MG63 (cell line): Measurements from ENCODE around the gene CEP295NL. TPM values are rescaled to one million over a fixed set of nuclear protein-coding genes. Genes with fewer than 3 reads are reported as not detected.
"Not testable (repeated sequence)": the region's sequence is repeated elsewhere in the genome, so short reads cannot be mapped to it uniquely, and the experiment has no call there.

Source experiments
- DNase-seq: peaks from one replicate; pipeline ENCODE4 v3.0.0-alpha.2; 2020
- H3K27me3 ChIP-seq: fragments of 250-450 bp; sonication (Bioruptor Pico); 2 replicates; pipeline ENCODE4 v1.5.1; 2020; ENCODE audit warnings: mild to moderate bottlenecking, moderate library complexity
- H3K36me3 ChIP-seq: fragments of 250-450 bp; sonication (Bioruptor Pico); 2 replicates; pipeline ENCODE4 v1.5.1; 2020; ENCODE audit warnings: mild to moderate bottlenecking, moderate library complexity
- H3K4me3 ChIP-seq: fragments of 250-450 bp; sonication (Bioruptor Pico); 2 replicates; pipeline ENCODE4 v1.5.1; 2020; ENCODE audit warnings: mild to moderate bottlenecking, moderate library complexity
- H3K9me3 ChIP-seq: fragments of 250-450 bp; sonication (Bioruptor Pico); 2 replicates; pipeline ENCODE4 v1.5.1; 2020; ENCODE audit warnings: mild to moderate bottlenecking, moderate library complexity
- total RNA-seq: library from RNA; depleted of rRNA; stranded (reverse); fragments of >200 nt; shearing (Covaris generic); gene quantifications from 2 replicates; pipeline ENCODE4 v1.2.3, GENCODE V29; 2014; ENCODE audit warnings: low replicate concordance; rRNA removed

Gene CEP295NL
- 0.67 TPM in 1 of 2 replicates, not detected in the other for total RNA-seq

- Histone ChIP-seq H3K9me3 (no peaks in the 10 kb centered on the region), H3K36me3 (peaks cover 67% of the 10 kb centered on the region), H3K27me3 (no peaks in the 10 kb centered on the region), H3K4me3 (no peak within 1 kb of the TSS)
- DNase-seq = no peak
Observed at GRCh38 chr17:78903101-78903779, at the start of gene CEP295NL. Gene CEP295NL, minus strand, starts transcription at chr17:78903201. Its CDS starts 1,373 bp downstream, at chr17:78901828.

GRCh38 chr17:78952706-78953105 is 49.7 kb upstream of the CEP295NL start:
- peaks cover 3% of the 10 kb centered on the region for H3K9me3 ChIP-seq
- no peaks in the 10 kb centered on the region for H3K36me3 ChIP-seq
- no peak overlapping the region for H3K4me3 ChIP-seq
- H3K27me3 ChIP-seq = no peaks in the 10 kb centered on the region
- no peak for DNase-seq

- DNase-seq = no peak
- H3K27me3 ChIP-seq = no peaks in the 10 kb centered on the region
- no peak overlapping the region for H3K4me3 ChIP-seq
- no peaks in the 10 kb centered on the region for H3K36me3 ChIP-seq
- H3K9me3 ChIP-seq = peaks cover 3% of the 10 kb centered on the region
Observed at GRCh38 chr17:78951967-78952551, 49.1 kb upstream of the CEP295NL start.

GRCh38 chr17:78950870-78951269 is 47.9 kb upstream of the CEP295NL start:
- peaks cover 3% of the 10 kb centered on the region for H3K9me3 ChIP-seq
- no peak overlapping the region for H3K4me3 ChIP-seq
- no peaks in the 10 kb centered on the region for H3K36me3 ChIP-seq
- H3K27me3 ChIP-seq = no peaks in the 10 kb centered on the region
- DNase-seq = no peak

DNA sequence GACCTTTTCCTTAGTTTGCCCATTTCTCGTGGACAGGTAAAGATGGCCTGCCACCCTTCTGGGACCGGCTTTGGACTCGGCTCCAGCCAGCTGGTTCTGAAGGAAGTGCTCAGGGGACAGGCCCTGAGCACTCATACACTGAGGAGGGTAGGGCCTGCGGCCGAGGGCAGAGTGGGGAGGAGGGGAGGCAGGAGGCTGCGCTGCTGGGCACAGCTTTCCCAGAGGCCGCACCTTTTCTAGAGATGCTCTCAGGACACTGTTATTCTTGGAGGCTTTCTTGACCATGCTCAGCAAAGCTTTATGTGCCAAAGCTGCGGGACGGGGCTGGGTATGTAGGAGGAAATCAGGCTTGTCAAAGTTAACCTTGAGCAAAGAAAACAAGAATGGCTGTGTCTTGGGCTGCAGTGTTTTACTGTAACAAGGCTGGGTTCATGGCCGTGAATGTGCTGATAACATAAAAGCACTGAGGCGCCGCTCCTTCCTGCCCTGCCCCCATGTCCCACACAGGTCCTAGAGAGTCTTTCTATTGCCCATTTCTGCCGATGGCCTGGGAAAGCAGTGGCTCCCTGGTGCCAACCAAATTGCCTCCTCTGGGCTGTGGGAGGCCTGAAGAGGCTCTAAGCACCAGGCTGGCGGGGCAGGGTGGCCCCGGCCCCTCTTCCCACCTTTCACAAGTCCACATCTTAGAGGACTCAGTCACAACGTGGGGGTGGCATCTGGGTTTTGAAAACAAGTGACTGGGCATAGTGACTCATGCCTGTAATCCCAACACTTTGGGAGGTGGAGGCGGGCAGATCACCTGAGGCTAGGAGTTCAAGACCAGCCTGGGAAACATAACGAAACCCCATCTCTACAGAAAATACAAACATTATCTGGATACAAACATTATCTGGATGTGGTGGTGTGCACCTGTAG is 44.5 kb upstream of the CEP295NL start:
- peaks cover 3% of the 10 kb centered on the region for H3K9me3 ChIP-seq
- no peaks in the 10 kb centered on the region for H3K27me3 ChIP-seq
- DNase-seq = no peak
- H3K36me3 ChIP-seq = no peaks in the 10 kb centered on the region
- no peak overlapping the region for H3K4me3 ChIP-seq

- Histone ChIP-seq H3K36me3 (no peaks in the 10 kb centered on the region), H3K9me3 (peaks cover 3% of the 10 kb centered on the region), H3K27me3 (no peaks in the 10 kb centered on the region), H3K4me3 (no peak overlapping the region)
- DNase-seq = no peak
Observed at GRCh38 chr17:78946631-78947030, 43.6 kb upstream of the CEP295NL start.

GRCh38 chr17:78946131-78946530 is 43.1 kb upstream of the CEP295NL start:
- Histone ChIP-seq H3K9me3 (peaks cover 3% of the 10 kb centered on the region), H3K4me3 (no peak overlapping the region), H3K36me3 (no peaks in the 10 kb centered on the region), H3K27me3 (no peaks in the 10 kb centered on the region)
- DNase-seq = no peak

- DNase-seq, H3K36me3 ChIP-seq, H3K4me3 ChIP-seq, H3K27me3 ChIP-seq, H3K9me3 ChIP-seq: not testable (repeated sequence)
Observed at GRCh38 chr17:78945455-78945854, 42.5 kb upstream of the CEP295NL start.

GRCh38 chr17:78944956-78945355 is 42.0 kb upstream of the CEP295NL start:
- H3K9me3 ChIP-seq = no peaks in the 10 kb centered on the region
- no peaks in the 10 kb centered on the region for H3K27me3 ChIP-seq
- no peak for DNase-seq
- H3K4me3 ChIP-seq = no peak overlapping the region
- no peaks in the 10 kb centered on the region for H3K36me3 ChIP-seq

GRCh38 chr17:78944026-78944425 is 41.0 kb upstream of the CEP295NL start:
- Histone ChIP-seq H3K27me3 (no peaks in the 10 kb centered on the region), H3K4me3 (no peak overlapping the region), H3K9me3 (no peaks in the 10 kb centered on the region), H3K36me3 (no peaks in the 10 kb centered on the region)
- DNase-seq = no peak

DNA sequence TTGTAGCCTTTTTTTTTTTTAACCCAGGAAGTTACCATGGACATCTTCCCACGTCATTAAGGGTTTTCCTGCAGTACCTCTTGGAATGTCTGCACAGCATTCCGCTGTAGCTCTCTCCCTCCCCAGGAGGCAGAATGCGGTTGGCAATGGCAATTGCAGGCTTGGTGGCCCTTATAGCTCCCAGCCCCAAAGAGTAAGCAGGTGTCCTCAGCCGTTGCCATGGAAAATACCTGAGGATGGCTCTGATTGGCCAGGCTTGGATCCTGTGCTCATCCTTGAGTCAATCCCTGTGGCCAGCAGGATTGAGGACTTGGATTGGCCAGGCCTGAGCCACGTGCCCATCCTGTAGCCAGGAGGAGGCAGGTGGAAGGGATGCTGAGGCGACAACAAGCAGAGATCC is 37.7 kb upstream of the CEP295NL start:
- Histone ChIP-seq H3K27me3 (no peaks in the 10 kb centered on the region), H3K4me3 (no peak overlapping the region), H3K36me3 (no peaks in the 10 kb centered on the region), H3K9me3 (no peaks in the 10 kb centered on the region)
- DNase-seq = no peak

DNA sequence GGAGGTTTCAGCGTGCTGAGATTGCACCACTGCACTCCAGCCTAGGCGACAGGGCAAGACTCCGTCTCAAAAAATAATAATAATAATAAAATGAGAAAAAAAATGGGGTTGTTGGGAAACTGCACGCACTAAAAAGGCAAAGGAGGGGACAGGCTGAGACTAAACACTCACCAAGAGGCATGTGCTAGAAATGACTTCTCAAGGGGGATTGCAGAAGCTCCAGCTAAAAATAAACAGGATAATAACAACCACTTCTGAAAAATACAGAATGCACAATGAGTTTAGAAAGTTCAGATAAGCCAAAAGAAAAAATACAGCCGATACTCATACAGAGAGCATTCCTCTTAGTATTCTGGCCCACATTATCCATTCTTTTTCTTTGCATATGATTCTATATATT is 37.3 kb upstream of the CEP295NL start:
- Histone ChIP-seq H3K9me3 (no peaks in the 10 kb centered on the region), H3K27me3 (no peaks in the 10 kb centered on the region), H3K4me3 (no peak overlapping the region), H3K36me3 (no peaks in the 10 kb centered on the region)
- no peak for DNase-seq

DNA sequence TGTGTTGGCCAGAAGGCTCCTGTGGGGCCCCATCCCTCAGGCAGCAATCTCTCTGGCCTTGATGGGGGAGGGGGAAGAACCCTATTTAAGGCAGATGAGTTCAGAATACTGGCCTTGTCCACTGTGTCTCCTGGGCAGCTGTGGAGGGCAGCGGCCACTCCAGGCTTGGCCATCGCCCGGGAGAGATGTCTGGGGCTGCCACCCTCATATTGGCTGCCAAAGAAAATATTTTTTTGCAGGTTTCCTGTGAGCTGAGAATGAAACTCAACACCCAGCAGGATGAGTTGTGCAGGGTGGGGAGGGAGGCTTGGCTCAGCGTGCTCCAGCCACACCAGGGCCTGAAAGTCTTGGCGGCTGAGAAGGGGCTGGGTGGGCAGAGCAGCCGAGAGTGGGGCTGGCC is 36.6 kb upstream of the CEP295NL start:
- Histone ChIP-seq H3K27me3 (no peaks in the 10 kb centered on the region), H3K9me3 (no peaks in the 10 kb centered on the region), H3K4me3 (no peak overlapping the region), H3K36me3 (no peaks in the 10 kb centered on the region)
- peak; percentile 72 for DNase-seq

- Histone ChIP-seq H3K9me3 (no peaks in the 10 kb centered on the region), H3K4me3 (no peak overlapping the region), H3K36me3 (no peaks in the 10 kb centered on the region), H3K27me3 (no peaks in the 10 kb centered on the region)
- no peak for DNase-seq
Observed at GRCh38 chr17:78937561-78937960, 34.6 kb upstream of the CEP295NL start.

DNA sequence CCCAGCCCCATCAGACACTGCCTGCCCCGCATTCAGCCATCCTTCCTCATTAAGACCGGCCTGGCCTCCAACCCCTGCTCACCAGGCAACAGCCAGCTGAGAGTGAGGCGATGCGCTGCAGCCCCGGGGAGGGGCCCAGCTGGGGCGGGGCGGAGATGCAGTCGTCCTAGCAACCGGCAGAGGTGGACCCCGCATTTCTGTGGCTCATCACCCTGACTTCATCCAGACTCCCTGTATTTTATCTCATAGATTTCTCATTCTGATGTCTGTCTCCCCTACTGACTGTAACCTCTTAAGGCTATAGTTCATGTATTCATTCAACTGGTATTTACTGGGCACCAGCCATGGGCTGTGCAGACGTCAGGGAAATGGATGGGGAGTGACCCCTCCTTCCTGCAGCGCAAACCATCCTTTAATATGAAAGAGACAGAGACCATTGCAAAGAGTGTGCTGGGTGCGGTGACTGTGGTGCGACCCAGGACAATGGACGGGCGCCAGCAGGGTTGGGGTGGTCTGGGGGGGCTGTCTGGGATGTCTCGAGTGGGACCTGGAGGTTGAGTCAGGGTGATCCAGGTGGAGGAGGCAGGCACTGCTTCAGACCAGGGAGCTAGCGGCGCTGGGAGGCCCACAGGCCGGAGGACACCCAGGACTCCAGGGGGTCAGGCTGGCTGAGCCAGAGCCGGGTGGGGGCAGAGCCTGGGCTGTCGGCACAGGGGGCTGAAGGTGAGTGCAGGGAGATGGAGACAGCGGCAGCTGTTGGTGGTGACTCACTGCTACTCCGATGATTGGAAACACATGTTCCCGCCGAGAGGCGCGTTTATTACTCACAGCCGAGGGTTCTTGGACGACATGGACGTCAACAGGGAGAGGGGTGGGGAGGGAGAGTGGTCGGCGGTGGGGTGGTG is 32.7 kb upstream of the CEP295NL start:
- no peaks in the 10 kb centered on the region for H3K9me3 ChIP-seq
- DNase-seq = peak; percentile 97
- H3K36me3 ChIP-seq = no peaks in the 10 kb centered on the region
- no peaks in the 10 kb centered on the region for H3K27me3 ChIP-seq
- no peak overlapping the region for H3K4me3 ChIP-seq

DNA sequence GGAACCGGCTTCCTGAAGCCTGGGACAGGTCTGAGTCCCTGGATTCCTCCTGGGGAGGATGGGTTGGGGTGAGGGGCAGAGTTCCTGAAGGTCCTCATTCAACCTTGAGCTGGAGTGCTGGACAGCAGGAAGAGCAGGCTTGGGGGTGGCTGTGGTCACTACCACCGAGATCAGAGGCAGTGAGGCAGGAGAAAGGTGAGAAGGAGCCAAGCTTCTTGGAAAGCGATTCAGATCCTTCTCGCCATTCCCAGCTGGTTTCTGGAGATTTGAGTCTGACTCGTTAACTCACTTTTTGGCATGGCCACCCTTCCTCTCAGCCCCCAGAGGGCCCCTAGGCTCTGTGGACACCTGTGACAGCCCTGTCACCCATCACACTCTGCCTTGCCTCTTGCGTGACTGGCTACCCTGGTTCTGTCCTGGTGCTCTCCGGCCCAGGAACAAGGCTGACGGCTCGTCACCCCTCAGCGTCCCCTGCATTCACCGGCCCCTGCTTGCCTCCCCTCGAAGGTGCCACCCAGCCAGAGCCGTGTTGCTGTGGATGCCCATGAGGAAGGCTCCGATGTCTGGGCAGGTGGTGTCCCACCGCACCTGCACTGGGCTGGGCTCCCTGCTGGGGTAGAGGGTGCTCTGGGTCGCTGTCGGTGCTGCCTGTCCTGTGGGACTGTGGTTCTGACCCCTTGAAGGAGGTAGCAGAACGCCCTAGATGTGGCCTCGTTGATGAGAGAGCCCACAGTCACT is 31.8 kb upstream of the CEP295NL start:
- peak; percentile 31 for DNase-seq
- H3K36me3 ChIP-seq = no peaks in the 10 kb centered on the region
- H3K4me3 ChIP-seq = peak overlapping the region; percentile 0; the same call in 1 of the 2 replicates
- H3K27me3 ChIP-seq = no peaks in the 10 kb centered on the region
- H3K9me3 ChIP-seq = no peaks in the 10 kb centered on the region
